HepG2 (cell line): ENCODE measurements around the gene ZKSCAN2. TPM values are rescaled to one million over a fixed set of nuclear protein-coding genes. Genes with fewer than 3 reads are reported as not detected.
A peak's percentile ranks its signal among the peaks of the same experiment; 100 is the strongest.

Source experiments
- ATF6 ChIP-seq: sonication (generic); formaldehyde crosslinking; conservative IDR thresholded peaks from 2 replicates; pipeline ENCODE4 v1.4.0; 2020; ENCODE audit warnings: missing genetic modification reagents
- ATM ChIP-seq: fragments of 450-650 bp; IDR thresholded peaks from 2 replicates; pipeline ENCODE4 v1.7.1; 2017; ENCODE audit warnings: mild to moderate bottlenecking, borderline replicate concordance
- CBFB ChIP-seq: sonication (generic); formaldehyde crosslinking; IDR thresholded peaks from 2 replicates; pipeline ENCODE4 v1.4.0; 2020; ENCODE audit warnings: missing genetic modification reagents
- E2F2 ChIP-seq: sonication (generic); formaldehyde crosslinking; IDR thresholded peaks from 2 replicates; pipeline ENCODE4 v1.4.0; 2020; ENCODE audit warnings: missing genetic modification reagents, borderline replicate concordance
- FIP1L1 ChIP-seq: fragments of 200-400 bp; formaldehyde crosslinking; IDR thresholded peaks from 2 replicates; pipeline ENCODE4 v1.6.1; 2018; ENCODE audit warnings: low read depth, mild to moderate bottlenecking, low read length, moderate library complexity, borderline replicate concordance; ENCODE audit not compliant: insufficient read depth
- FOXM1 ChIP-seq: sonication (generic); formaldehyde crosslinking; IDR thresholded peaks from 2 replicates; pipeline ENCODE4 v1.5.0; 2020; ENCODE audit warnings: missing genetic modification reagents
- FUBP1 ChIP-seq: sonication (generic); formaldehyde crosslinking; IDR thresholded peaks from 2 replicates; pipeline ENCODE4 v1.5.1; 2020; ENCODE audit warnings: missing genetic modification reagents, mild to moderate bottlenecking, borderline replicate concordance
- IRX3 ChIP-seq: sonication (generic); formaldehyde crosslinking; IDR thresholded peaks from 2 replicates; pipeline ENCODE4 v1.8.1; 2023; ENCODE audit warnings: mild to moderate bottlenecking, low read depth, missing genetic modification reagents, borderline replicate concordance
- MED1 ChIP-seq: sonication (generic); formaldehyde crosslinking; IDR thresholded peaks from 2 replicates; pipeline ENCODE4 v1.4.0; 2020; ENCODE audit warnings: missing genetic modification reagents
- POLR2A ChIP-seq, 2 experiments: IDR thresholded peaks; 2 replicates each; pipeline ENCODE4 v1.6.1; 2011; ENCODE audit warnings: low read depth in 2 of 2, low read length in 2 of 2, mild to moderate bottlenecking in 1 of 2, moderate library complexity in 1 of 2; ENCODE audit not compliant: insufficient read depth in 1 of 2
- REST ChIP-seq, 2 experiments: IDR thresholded peaks; 2 replicates each; pipeline ENCODE4 v1.6.1; 2011 to 2012; ENCODE audit warnings: low read length in 2 of 2, borderline replicate concordance in 1 of 2, low read depth in 1 of 2, mild to moderate bottlenecking in 1 of 2, moderate library complexity in 1 of 2
- SRSF1 ChIP-seq: fragments of 200-400 bp; formaldehyde crosslinking; optimal IDR thresholded peaks from 2 replicates; pipeline ENCODE3; 2017; ENCODE audit warnings: mild to moderate bottlenecking, low read depth, low read length, moderate library complexity
- THAP11 ChIP-seq: IDR thresholded peaks from 2 replicates; pipeline ENCODE4 v1.6.1; 2016; ENCODE audit warnings: missing biosample characterization, missing genetic modification reagents
- TRIM24 ChIP-seq: sonication (generic); formaldehyde crosslinking; IDR thresholded peaks from 2 replicates; pipeline ENCODE4 v1.8.0; 2022; ENCODE audit warnings: mild to moderate bottlenecking, missing genetic modification reagents
- ZNF292 ChIP-seq: sonication (generic); formaldehyde crosslinking; IDR thresholded peaks from 2 replicates; pipeline ENCODE4 v1.8.1; 2022; ENCODE audit warnings: mild to moderate bottlenecking, low read depth, missing genetic modification reagents, borderline replicate concordance
- ZNF770 ChIP-seq: sonication (generic); formaldehyde crosslinking; IDR thresholded peaks from 2 replicates; pipeline ENCODE4 v1.5.0; 2020; ENCODE audit warnings: mild to moderate bottlenecking, missing genetic modification reagents
- polyA plus RNA-seq, 8 experiments: library from polyadenylated mRNA; depleted of rRNA in 3 of 8; stranded (reverse) in 7 of 8; unstranded in 1 of 8; fragments of >200 nt; fragmentation: Illumina TruSeq in 4 of 8; extraction: Trizol in 4 of 8; gene quantifications; 2 replicates each; pipeline versions ENCODE4 v1.2.1 to v1.2.3, GENCODE V29; 2011 to 2016; ENCODE audit warnings: low read depth in 4 of 8, missing spikeins in 1 of 8, mixed read lengths in 1 of 8; ENCODE audit not compliant: insufficient read depth in 1 of 8
- total RNA-seq, 5 experiments: library from RNA; depleted of rRNA; stranded (reverse); fragments of >200 nt; fragmentation: Illumina TruSeq; extraction: Trizol; gene quantifications; 2 replicates each; pipeline ENCODE4 v1.2.3, GENCODE V29; 2016; ENCODE audit warnings: low read depth in 1 of 5

ZKSCAN2 gene
- total and polyA plus RNA-seq, 2 of the 13 experiments (the other 11 are each of a cell fraction or from before 2014, with no cell fraction given), result 4.2 to 11.1 TPM

DNA sequence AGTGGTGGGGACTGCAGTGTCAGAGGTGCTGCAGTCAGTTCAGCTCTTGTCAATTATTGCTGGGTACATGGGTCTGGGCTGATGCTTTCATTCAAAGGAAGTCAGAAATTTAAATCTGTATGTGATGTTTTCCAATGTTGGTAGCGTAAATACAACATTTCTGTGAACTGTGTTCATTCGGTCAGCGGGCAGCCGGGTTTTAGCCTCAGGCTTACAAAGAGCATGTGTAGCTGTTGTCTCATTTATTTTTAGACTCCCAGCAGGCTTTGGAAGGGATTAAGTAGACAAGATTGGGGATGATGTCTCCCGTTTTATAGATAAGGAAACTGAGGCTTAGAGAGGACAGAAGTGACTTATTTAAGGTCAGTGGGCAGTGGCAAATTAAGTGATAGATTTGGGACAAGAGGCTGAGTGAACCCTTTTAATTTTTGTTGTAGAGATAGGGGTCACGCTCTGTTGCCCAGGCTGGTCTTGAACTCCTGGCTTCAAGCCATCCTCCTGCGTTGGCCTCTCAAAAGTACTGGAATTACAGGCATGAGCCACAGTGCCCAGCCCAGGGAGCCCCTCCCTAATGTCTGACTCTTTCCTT lies 32.8 kb downstream of the ZKSCAN2 start (continued):
- peak; percentile 37; the same call in 1 of the 2 replicates for TF ChIP-seq ZNF770 (CRISPR knock-in tag)
- no peak for TF ChIP-seq SRSF1
- no peak for TF ChIP-seq REST (IDR thresholded peaks at IDR 0.05; ENCODE audit: borderline replicate concordance in 1 of 2, low read depth in 1 of 2, low read length in 2 of 2)
- no peak for TF ChIP-seq POLR2A (IDR thresholded peaks at IDR 0.05; ENCODE audit: insufficient read depth in 1 of 2, low read depth in 2 of 2, low read length in 2 of 2)
- TF ChIP-seq THAP11 (CRISPR knock-in tag), result no peak
- no peak for TF ChIP-seq ATM
- no peak for TF ChIP-seq E2F2
- no peak for TF ChIP-seq IRX3 (CRISPR knock-in tag)
- no peak for TF ChIP-seq FOXM1 (CRISPR knock-in tag)
- no peak for TF ChIP-seq CBFB (CRISPR knock-in tag)
- no peak for TF ChIP-seq ATF6 (CRISPR knock-in tag)
- TF ChIP-seq TRIM24, result no peak
- TF ChIP-seq MED1 (CRISPR knock-in tag), result no peak
- no peak for TF ChIP-seq FUBP1 (CRISPR knock-in tag)
- no peak for TF ChIP-seq ZNF292 (CRISPR knock-in tag)
- TF ChIP-seq FIP1L1, result no peak
